Measurements from ENCODE around the gene ETFA.

DNA sequence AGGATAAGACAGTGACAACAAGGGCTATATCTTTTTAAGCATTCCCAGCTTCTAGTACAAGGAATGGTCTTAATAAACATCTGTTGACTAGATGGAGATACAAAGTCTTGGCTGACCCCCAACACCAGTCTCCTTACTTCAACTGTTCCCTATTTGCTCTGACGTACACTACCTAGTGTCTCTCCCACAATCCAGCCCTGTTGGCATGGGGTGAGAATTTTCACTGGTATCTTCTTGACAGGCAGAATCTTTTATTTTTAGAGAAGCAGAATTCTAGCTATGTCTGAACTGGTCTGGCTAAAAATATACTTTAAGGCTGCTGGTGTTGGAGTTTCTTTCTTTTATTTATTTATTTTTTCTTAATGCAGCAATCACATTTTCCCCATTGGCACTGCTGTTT lies 82.0 kb downstream of the ETFA start:
- TF ChIP-seq, protein P1, sequence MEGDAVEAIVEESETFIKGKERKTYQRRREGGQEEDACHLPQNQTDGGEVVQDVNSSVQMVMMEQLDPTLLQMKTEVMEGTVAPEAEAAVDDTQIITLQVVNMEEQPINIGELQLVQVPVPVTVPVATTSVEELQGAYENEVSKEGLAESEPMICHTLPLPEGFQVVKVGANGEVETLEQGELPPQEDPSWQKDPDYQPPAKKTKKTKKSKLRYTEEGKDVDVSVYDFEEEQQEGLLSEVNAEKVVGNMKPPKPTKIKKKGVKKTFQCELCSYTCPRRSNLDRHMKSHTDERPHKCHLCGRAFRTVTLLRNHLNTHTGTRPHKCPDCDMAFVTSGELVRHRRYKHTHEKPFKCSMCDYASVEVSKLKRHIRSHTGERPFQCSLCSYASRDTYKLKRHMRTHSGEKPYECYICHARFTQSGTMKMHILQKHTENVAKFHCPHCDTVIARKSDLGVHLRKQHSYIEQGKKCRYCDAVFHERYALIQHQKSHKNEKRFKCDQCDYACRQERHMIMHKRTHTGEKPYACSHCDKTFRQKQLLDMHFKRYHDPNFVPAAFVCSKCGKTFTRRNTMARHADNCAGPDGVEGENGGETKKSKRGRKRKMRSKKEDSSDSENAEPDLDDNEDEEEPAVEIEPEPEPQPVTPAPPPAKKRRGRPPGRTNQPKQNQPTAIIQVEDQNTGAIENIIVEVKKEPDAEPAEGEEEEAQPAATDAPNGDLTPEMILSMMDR (IDR thresholded peaks at IDR 0.05), result no peak
- TF ChIP-seq POLR2A (IDR thresholded peaks at IDR 0.05) (no peak), POLR2AphosphoS5 (IDR thresholded peaks at IDR 0.05) (no peak), EP300 (IDR thresholded peaks at IDR 0.05; ENCODE audit: low read depth) (no peak)
